ENCODE data around the gene PIWIL1.

The PIWIL1 gene

DNA sequence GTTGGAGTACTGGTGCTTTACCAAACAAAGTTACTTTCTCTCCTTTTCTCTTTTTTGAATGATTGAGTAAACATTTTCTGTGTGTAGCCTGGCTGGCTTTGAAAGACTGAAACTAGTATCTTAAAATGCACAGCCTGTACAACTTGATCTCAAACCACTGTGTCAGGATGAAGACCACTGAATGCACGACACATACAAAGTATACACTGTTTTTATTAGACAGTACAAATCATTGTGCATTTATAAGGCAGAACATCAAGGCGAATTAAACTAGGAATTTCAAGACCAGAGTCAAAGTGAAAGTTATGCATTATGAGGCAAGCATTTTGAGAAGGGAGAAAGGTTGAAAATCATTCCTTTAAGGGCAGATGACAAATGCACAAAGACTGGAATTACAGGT lies 59.0 kb downstream of the PIWIL1 start:
- no peaks in the 10 kb centered on the region for H3K9me3 ChIP-seq (ENCODE audit: control insufficient read depth, low read length)
- 92 to 95% methylated on average over 2 of the region's 2 CpGs for WGBS, 2 experiments
- no peaks in the 10 kb centered on the region for H3K4me1 ChIP-seq (ENCODE audit: control insufficient read depth, insufficient read depth, low read length)
- no peak overlapping the region for H3K27ac ChIP-seq (ENCODE audit: insufficient read depth, low read depth, low read length, poor library complexity, severe bottlenecking)
- no peak overlapping the region for H3K4me3 ChIP-seq (ENCODE audit: insufficient read depth, low read depth, low read length)
- no peaks in the 10 kb centered on the region for H3K36me3 ChIP-seq (ENCODE audit: control insufficient read depth, insufficient read depth, low read length)
- H3K27me3 ChIP-seq (ENCODE audit: control insufficient read depth, insufficient read depth, low read length, poor library complexity, severe bottlenecking), result no peaks in the 10 kb centered on the region

DNA sequence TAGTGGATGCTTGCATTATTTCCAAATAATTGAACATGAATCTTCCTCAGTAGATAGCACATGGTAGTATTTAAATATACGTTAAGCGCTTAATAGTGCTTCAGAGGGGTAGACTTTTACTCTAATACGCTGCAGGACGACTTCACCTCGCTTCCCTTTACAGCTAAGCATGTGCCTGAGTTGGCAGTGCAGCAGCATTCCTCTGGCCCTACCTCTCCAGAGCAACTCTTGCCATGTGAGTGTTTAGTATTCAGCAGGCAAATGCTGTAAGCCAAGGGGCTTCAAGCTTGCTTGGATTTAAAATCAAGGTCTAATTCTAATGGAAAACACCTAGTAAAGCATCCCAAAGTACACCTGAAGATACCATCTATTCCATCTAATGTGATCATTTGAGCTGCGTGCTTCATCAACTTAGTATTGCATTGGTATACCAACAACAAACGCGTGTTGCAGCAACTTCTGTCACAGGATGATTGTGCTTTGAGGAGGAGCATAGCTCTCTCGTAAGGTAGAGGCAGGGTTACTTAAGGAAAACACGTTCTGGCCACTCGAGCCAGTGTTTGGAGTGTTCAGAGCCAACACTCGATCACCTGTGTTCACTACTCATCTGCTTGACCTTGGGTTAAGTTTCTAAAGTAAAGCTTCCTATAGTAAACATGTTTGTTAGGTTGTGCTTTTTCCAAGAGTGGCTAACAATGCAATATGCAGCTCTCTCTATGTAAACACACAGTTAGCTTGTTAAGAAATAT lies 60.6 kb downstream of the PIWIL1 start:
- Histone ChIP-seq H3K36me3 (ENCODE audit: control insufficient read depth, insufficient read depth, low read length) (no peaks in the 10 kb centered on the region), H3K27ac (ENCODE audit: insufficient read depth, low read depth, low read length, poor library complexity, severe bottlenecking) (no peak overlapping the region), H3K9me3 (ENCODE audit: control insufficient read depth, low read length) (no peaks in the 10 kb centered on the region), H3K4me1 (ENCODE audit: control insufficient read depth, insufficient read depth, low read length) (no peaks in the 10 kb centered on the region), H3K27me3 (ENCODE audit: control insufficient read depth, insufficient read depth, low read length, poor library complexity, severe bottlenecking) (no peaks in the 10 kb centered on the region), H3K4me3 (ENCODE audit: insufficient read depth, low read depth, low read length) (no peak overlapping the region)
- WGBS, 2 experiments, result 94 to 95% methylated on average over 12 of the region's 12 CpGs

DNA sequence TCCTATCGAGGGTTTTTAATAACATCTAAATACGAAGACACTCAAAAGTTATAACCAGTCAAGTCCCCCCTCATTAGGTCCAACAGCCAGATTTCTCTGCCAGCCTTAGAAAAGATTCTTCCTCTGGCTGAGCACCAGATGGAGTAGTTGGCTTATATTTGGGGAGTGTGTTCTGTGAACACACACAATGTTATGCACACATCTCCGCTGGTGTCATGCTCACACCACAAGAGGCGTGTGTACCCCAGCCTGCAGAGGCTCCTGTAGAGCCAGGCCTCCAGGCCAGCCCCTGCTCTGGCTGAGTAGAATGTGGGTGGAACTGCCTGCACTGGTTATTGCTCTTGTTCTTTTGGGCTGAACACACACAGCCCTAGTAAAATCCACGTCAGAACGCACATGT lies 64.0 kb downstream of the PIWIL1 start:
- 86 to 92% methylated on average over 6 of the region's 6 CpGs for WGBS, 2 experiments
- Histone ChIP-seq H3K36me3 (ENCODE audit: control insufficient read depth, insufficient read depth, low read length) (no peaks in the 10 kb centered on the region), H3K27me3 (ENCODE audit: control insufficient read depth, insufficient read depth, low read length, poor library complexity, severe bottlenecking) (no peaks in the 10 kb centered on the region), H3K4me1 (ENCODE audit: control insufficient read depth, insufficient read depth, low read length) (peaks cover 5% of the 10 kb centered on the region), H3K27ac (ENCODE audit: insufficient read depth, low read depth, low read length, poor library complexity, severe bottlenecking) (no peak overlapping the region), H3K9me3 (ENCODE audit: control insufficient read depth, low read length) (no peaks in the 10 kb centered on the region), H3K4me3 (ENCODE audit: insufficient read depth, low read depth, low read length) (no peak overlapping the region)

DNA sequence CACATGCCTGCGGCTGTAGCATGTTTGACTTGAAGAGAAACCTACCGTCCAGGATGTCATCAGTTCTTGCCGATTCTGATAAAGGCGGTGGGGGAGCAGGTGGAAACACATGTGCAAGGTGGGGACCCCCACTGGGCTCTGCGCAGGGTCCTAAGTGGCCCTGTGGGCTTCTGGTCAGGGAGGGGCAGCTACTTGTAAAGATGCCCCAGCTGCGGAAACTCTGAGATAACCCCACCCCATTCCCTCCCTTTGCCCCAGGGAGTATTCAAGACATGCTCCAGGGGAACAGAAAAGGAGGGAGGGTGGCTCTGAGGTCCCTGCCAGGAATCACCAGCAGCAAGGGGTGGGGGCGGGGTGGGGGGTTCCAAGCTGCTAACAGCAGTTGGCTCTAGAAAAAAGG lies 67.6 kb downstream of the PIWIL1 start:
- WGBS, 2 experiments, result 57 to 65% methylated on average over 7 of the region's 7 CpGs
- Histone ChIP-seq H3K4me1 (ENCODE audit: control insufficient read depth, insufficient read depth, low read length) (peaks cover 5% of the 10 kb centered on the region), H3K4me3 (ENCODE audit: insufficient read depth, low read depth, low read length) (no peak overlapping the region), H3K27ac (ENCODE audit: insufficient read depth, low read depth, low read length, poor library complexity, severe bottlenecking) (no peak overlapping the region), H3K27me3 (ENCODE audit: control insufficient read depth, insufficient read depth, low read length, poor library complexity, severe bottlenecking) (no peaks in the 10 kb centered on the region), H3K36me3 (ENCODE audit: control insufficient read depth, insufficient read depth, low read length) (no peaks in the 10 kb centered on the region), H3K9me3 (ENCODE audit: control insufficient read depth, low read length) (no peaks in the 10 kb centered on the region)

DNA sequence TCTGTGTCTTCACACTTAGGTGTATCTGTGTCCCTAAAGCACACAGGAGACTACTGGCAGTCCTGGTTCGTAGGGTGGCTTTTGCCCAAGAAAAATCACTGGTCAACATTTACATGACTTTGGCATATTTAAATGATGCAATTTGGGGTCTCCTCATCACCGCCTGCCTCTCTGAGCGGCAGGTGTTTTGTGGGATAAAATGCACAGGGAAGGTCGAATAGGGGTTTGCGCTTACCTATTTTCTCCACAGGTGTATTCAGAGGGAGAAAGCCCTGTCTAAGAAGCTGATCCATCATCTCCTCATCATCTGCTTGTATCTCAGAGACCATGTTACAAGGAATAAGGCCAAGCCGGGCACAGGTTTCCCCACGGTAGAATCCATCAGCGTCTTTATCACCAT lies 74.7 kb downstream of the PIWIL1 start:
- Histone ChIP-seq H3K9me3 (ENCODE audit: control insufficient read depth, low read length) (no peaks in the 10 kb centered on the region), H3K4me3 (ENCODE audit: insufficient read depth, low read depth, low read length) (no peak overlapping the region), H3K27ac (ENCODE audit: insufficient read depth, low read depth, low read length, poor library complexity, severe bottlenecking) (no peak overlapping the region), H3K27me3 (ENCODE audit: control insufficient read depth, insufficient read depth, low read length, poor library complexity, severe bottlenecking) (no peaks in the 10 kb centered on the region), H3K4me1 (ENCODE audit: control insufficient read depth, insufficient read depth, low read length) (no peaks in the 10 kb centered on the region), H3K36me3 (ENCODE audit: control insufficient read depth, insufficient read depth, low read length) (no peaks in the 10 kb centered on the region)
- WGBS, 2 experiments, result 93 to 98% methylated on average over 8 of the region's 8 CpGs

DNA sequence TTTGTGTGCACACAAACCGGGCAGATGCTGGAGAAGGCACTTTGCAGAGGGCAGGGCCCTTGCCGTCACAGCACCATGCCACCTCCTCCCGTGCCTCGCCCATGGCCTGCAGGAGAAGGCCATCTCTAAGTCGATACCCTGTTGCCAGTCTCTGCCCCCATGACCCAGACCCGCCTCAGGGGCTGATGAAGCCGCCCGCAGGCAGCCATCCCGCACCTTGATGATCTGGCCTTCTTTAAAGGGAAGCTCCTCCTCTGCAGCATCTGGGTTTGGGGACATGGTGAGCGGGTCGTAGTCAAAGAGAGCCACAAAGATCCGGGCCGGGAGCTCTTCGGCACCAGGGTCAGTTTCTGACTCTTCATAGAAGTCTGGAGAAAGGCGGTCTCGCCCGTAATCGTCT lies 76.2 kb downstream of the PIWIL1 start:
- H3K27me3 ChIP-seq (ENCODE audit: control insufficient read depth, insufficient read depth, low read length, poor library complexity, severe bottlenecking), result no peaks in the 10 kb centered on the region
- no peak overlapping the region for H3K27ac ChIP-seq (ENCODE audit: insufficient read depth, low read depth, low read length, poor library complexity, severe bottlenecking)
- no peak overlapping the region for H3K4me3 ChIP-seq (ENCODE audit: insufficient read depth, low read depth, low read length)
- H3K9me3 ChIP-seq (ENCODE audit: control insufficient read depth, low read length), result no peaks in the 10 kb centered on the region
- 93 to 95% methylated on average over 18 of the region's 18 CpGs for WGBS, 2 experiments
- no peaks in the 10 kb centered on the region for H3K4me1 ChIP-seq (ENCODE audit: control insufficient read depth, insufficient read depth, low read length)
- H3K36me3 ChIP-seq (ENCODE audit: control insufficient read depth, insufficient read depth, low read length), result no peaks in the 10 kb centered on the region

DNA sequence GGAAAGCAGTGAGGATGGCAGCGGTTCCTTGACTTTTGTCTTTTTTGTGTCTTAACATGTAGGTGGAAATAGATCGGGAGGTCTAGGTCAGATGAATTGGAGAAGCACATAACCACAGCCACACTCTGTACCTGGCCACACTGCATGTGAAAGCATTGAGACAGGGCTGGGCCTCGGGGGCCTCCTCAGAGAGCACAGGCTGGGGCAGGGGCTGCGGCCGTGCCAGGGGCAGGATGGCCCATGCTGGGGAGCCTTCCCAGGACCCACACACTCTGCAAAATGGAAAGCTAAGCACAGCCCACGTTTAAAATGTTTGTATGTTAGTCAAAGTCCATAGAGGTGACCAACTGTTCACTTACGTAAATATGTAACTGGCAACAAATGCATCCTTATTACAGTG lies 76.7 kb downstream of the PIWIL1 start:
- Histone ChIP-seq H3K27me3 (ENCODE audit: control insufficient read depth, insufficient read depth, low read length, poor library complexity, severe bottlenecking) (no peaks in the 10 kb centered on the region), H3K27ac (ENCODE audit: insufficient read depth, low read depth, low read length, poor library complexity, severe bottlenecking) (no peak overlapping the region), H3K9me3 (ENCODE audit: control insufficient read depth, low read length) (no peaks in the 10 kb centered on the region), H3K36me3 (ENCODE audit: control insufficient read depth, insufficient read depth, low read length) (no peaks in the 10 kb centered on the region), H3K4me3 (ENCODE audit: insufficient read depth, low read depth, low read length) (no peak overlapping the region), H3K4me1 (ENCODE audit: control insufficient read depth, insufficient read depth, low read length) (no peaks in the 10 kb centered on the region)
- 88 to 92% methylated on average over 7 of the region's 7 CpGs for WGBS, 2 experiments

DNA sequence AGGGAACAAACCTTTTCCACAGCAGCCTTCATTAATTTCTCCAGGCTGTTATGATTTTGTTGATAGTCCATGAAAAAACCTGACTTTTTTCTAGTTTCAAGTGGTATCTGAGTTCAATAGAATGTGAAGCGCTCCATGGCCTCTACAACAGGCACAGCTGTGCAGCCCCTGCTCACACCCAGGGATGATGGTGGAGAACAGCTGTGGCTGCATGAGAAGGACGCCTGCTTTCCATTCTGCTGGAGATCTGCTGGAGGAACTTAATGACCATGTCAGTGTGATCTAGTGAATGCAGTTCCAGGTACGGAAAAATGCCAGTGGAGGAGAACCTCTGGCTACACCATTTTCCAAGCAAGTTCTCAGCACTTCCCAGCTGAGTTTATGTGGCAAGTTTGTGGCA lies 80.6 kb downstream of the PIWIL1 start:
- H3K9me3 ChIP-seq (ENCODE audit: control insufficient read depth, low read length), result no peaks in the 10 kb centered on the region
- no peaks in the 10 kb centered on the region for H3K27me3 ChIP-seq (ENCODE audit: control insufficient read depth, insufficient read depth, low read length, poor library complexity, severe bottlenecking)
- no peaks in the 10 kb centered on the region for H3K36me3 ChIP-seq (ENCODE audit: control insufficient read depth, insufficient read depth, low read length)
- H3K4me3 ChIP-seq (ENCODE audit: insufficient read depth, low read depth, low read length), result no peak overlapping the region
- WGBS, 2 experiments, result 94 to 98% methylated on average over 3 of the region's 3 CpGs
- H3K27ac ChIP-seq (ENCODE audit: insufficient read depth, low read depth, low read length, poor library complexity, severe bottlenecking), result no peak overlapping the region
- H3K4me1 ChIP-seq (ENCODE audit: control insufficient read depth, insufficient read depth, low read length), result peaks cover 11% of the 10 kb centered on the region

DNA sequence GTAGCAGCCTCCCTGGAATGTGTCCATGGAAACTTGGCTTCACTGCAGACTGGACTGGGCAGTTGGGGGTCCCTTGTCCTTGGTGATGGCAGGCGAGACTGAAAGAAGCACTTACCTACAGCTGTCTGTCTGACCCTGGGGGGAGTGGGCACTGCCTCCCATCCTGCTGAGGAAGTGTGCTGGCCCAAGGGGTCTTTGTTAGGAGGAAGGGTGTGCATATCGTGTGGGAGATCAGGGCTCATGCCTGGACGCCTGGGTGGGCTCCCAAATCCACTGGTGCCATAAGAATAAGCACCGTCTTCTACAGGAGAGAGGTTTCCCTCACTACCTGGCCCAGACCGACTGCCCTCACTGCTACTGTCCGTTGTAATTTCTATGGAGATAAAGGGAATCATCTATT lies 81.4 kb downstream of the PIWIL1 start:
- Histone ChIP-seq H3K4me1 (ENCODE audit: control insufficient read depth, insufficient read depth, low read length) (peaks cover 14% of the 10 kb centered on the region), H3K27me3 (ENCODE audit: control insufficient read depth, insufficient read depth, low read length, poor library complexity, severe bottlenecking) (no peaks in the 10 kb centered on the region), H3K27ac (ENCODE audit: insufficient read depth, low read depth, low read length, poor library complexity, severe bottlenecking) (no peak overlapping the region), H3K4me3 (ENCODE audit: insufficient read depth, low read depth, low read length) (no peak overlapping the region), H3K36me3 (ENCODE audit: control insufficient read depth, insufficient read depth, low read length) (no peaks in the 10 kb centered on the region), H3K9me3 (ENCODE audit: control insufficient read depth, low read length) (no peaks in the 10 kb centered on the region)
- WGBS, 2 experiments, result 90% methylated on average over 6 of the region's 6 CpGs

DNA sequence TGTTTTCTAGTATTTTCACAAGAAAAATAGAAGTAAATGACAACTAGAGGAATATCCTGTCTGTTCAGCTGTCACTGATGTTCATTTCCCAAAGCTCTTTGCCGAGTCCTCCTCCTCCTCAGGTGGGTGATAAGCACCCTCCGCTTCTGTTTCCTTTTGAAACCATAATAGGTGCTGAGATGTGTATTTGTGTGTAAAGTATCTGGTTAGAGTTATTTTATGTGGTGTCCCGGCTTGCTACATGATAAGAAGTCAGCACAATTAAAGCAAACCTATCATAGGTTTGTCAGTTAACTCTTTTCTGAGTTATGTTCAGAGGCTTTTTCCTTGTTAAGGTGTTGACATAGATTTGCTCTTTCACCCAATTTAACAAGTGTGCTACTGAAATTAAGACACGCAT lies 82.4 kb downstream of the PIWIL1 start:
- Histone ChIP-seq H3K4me1 (ENCODE audit: control insufficient read depth, insufficient read depth, low read length) (peaks cover 14% of the 10 kb centered on the region), H3K36me3 (ENCODE audit: control insufficient read depth, insufficient read depth, low read length) (no peaks in the 10 kb centered on the region), H3K4me3 (ENCODE audit: insufficient read depth, low read depth, low read length) (no peak overlapping the region), H3K27me3 (ENCODE audit: control insufficient read depth, insufficient read depth, low read length, poor library complexity, severe bottlenecking) (no peaks in the 10 kb centered on the region), H3K9me3 (ENCODE audit: control insufficient read depth, low read length) (no peaks in the 10 kb centered on the region), H3K27ac (ENCODE audit: insufficient read depth, low read depth, low read length, poor library complexity, severe bottlenecking) (no peak overlapping the region)
- WGBS, 2 experiments, result 97 to 98% methylated on average over 2 to 3 of the region's 4 CpGs

DNA sequence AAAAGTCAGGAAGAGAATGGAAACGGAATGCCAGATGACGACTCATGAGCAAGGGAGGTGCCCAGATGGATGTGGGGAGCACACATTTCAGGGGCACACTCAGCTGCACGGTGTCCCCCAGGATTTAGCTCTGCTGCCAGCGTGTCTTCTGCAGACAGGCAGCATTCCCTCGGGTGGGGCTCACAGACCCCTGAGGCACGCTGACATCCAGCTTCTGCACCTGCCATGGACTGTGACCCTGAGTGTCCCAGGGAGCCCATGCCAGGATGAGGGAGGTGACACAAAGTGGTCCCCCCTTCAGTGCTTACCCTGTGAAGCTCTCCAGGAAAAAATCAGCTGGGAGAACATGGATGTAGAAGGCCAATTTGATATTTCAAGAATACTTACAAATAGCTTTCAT lies 84.2 kb downstream of the PIWIL1 start:
- WGBS, 2 experiments, result 76 to 78% methylated on average over 6 of the region's 6 CpGs

More for the DNA sequence above, 84.2 kb downstream of the PIWIL1 start:
- no peaks in the 10 kb centered on the region for H3K36me3 ChIP-seq (ENCODE audit: control insufficient read depth, insufficient read depth, low read length)
- H3K9me3 ChIP-seq (ENCODE audit: control insufficient read depth, low read length), result no peaks in the 10 kb centered on the region
- no peaks in the 10 kb centered on the region for H3K27me3 ChIP-seq (ENCODE audit: control insufficient read depth, insufficient read depth, low read length, poor library complexity, severe bottlenecking)
- H3K4me1 ChIP-seq (ENCODE audit: control insufficient read depth, insufficient read depth, low read length), result peaks cover 14% of the 10 kb centered on the region
- H3K4me3 ChIP-seq (ENCODE audit: insufficient read depth, low read depth, low read length), result no peak overlapping the region
- H3K27ac ChIP-seq (ENCODE audit: insufficient read depth, low read depth, low read length, poor library complexity, severe bottlenecking), result no peak overlapping the region
